ENCODE results near the gene OBSL1.
A peak's percentile ranks its signal among the peaks of the same experiment; 100 is the strongest.

The OBSL1 gene

GRCh38 chr2:219521066-219521880 is 50.1 kb downstream of the OBSL1 start:
- TF ChIP-seq ZNF274 (IDR thresholded peaks at IDR 0.05; ENCODE audit: low read depth, low read length) (no peak), YY1 (IDR thresholded peaks at IDR 0.05; ENCODE audit: insufficient read depth, insufficient read length) (no peak), SUZ12 (IDR thresholded peaks at IDR 0.05; ENCODE audit: extremely low read depth, insufficient read depth, insufficient read length) (no peak)
- Histone ChIP-seq H3K9me3 (ENCODE audit: insufficient read depth, low read length) (no peaks in the 10 kb centered on the region), H3K27me3 (ENCODE audit: insufficient read depth, insufficient read length) (peaks cover 33% of the 10 kb centered on the region), H3K4me1 (ENCODE audit: insufficient read depth, insufficient read length) (peaks cover 16% of the 10 kb centered on the region), H3K9ac (ENCODE audit: insufficient read length, low read depth) (peak overlapping the region; percentile 73), H3K4me3 (ENCODE audit: insufficient read length, low read depth) (no peak overlapping the region), H3K36me3 (ENCODE audit: insufficient read depth, insufficient read length, low read length) (no peaks in the 10 kb centered on the region)
- peak; percentile 74 for DNase-seq (ENCODE audit: low read depth, low spot score)

GRCh38 chr2:219520079-219520478 is 51.3 kb downstream of the OBSL1 start:
- no peaks in the 10 kb centered on the region for H3K36me3 ChIP-seq (ENCODE audit: insufficient read depth, insufficient read length, low read length)
- H3K27me3 ChIP-seq (ENCODE audit: insufficient read depth, insufficient read length), result peaks cover 40% of the 10 kb centered on the region
- H3K9me3 ChIP-seq (ENCODE audit: insufficient read depth, low read length), result no peaks in the 10 kb centered on the region
- TF ChIP-seq SUZ12 (IDR thresholded peaks at IDR 0.05; ENCODE audit: extremely low read depth, insufficient read depth, insufficient read length) (no peak), ZNF274 (IDR thresholded peaks at IDR 0.05; ENCODE audit: low read depth, low read length) (no peak)
- no peak for DNase-seq (ENCODE audit: low read depth, low spot score)
- no peak overlapping the region for H3K4me3 ChIP-seq (ENCODE audit: insufficient read length, low read depth)
- H3K9ac ChIP-seq (ENCODE audit: insufficient read length, low read depth), result no peak overlapping the region
- peaks cover 13% of the 10 kb centered on the region for H3K4me1 ChIP-seq (ENCODE audit: insufficient read depth, insufficient read length)

- Histone ChIP-seq H3K9me3 (ENCODE audit: insufficient read depth, low read length) (no peaks in the 10 kb centered on the region), H3K4me3 (ENCODE audit: insufficient read length, low read depth) (no peak overlapping the region), H3K36me3 (ENCODE audit: insufficient read depth, insufficient read length, low read length) (no peaks in the 10 kb centered on the region), H3K4me1 (ENCODE audit: insufficient read depth, insufficient read length) (peaks cover 13% of the 10 kb centered on the region), H3K27me3 (ENCODE audit: insufficient read depth, insufficient read length) (peaks cover 41% of the 10 kb centered on the region), H3K9ac (ENCODE audit: insufficient read length, low read depth) (no peak overlapping the region)
- TF ChIP-seq SUZ12 (IDR thresholded peaks at IDR 0.05; ENCODE audit: extremely low read depth, insufficient read depth, insufficient read length) (no peak), YY1 (IDR thresholded peaks at IDR 0.05; ENCODE audit: insufficient read depth, insufficient read length) (no peak), ZNF274 (IDR thresholded peaks at IDR 0.05; ENCODE audit: low read depth, low read length) (no peak)
- no peak for DNase-seq (ENCODE audit: low read depth, low spot score)
These were observed 51.8 kb downstream of the OBSL1 start for GRCh38 chr2:219519526-219519916.

GRCh38 chr2:219517954-219518778 is 53.2 kb downstream of the OBSL1 start:
- H3K9me3 ChIP-seq (ENCODE audit: insufficient read depth, low read length), result no peaks in the 10 kb centered on the region
- TF ChIP-seq SUZ12 (IDR thresholded peaks at IDR 0.05; ENCODE audit: extremely low read depth, insufficient read depth, insufficient read length) (no peak), YY1 (IDR thresholded peaks at IDR 0.05; ENCODE audit: insufficient read depth, insufficient read length) (no peak), ZNF274 (IDR thresholded peaks at IDR 0.05; ENCODE audit: low read depth, low read length) (no peak)
- H3K9ac ChIP-seq (ENCODE audit: insufficient read length, low read depth), result no peak overlapping the region
- no peak overlapping the region for H3K4me3 ChIP-seq (ENCODE audit: insufficient read length, low read depth)
- DNase-seq (ENCODE audit: low read depth, low spot score), result no peak
- no peaks in the 10 kb centered on the region for H3K36me3 ChIP-seq (ENCODE audit: insufficient read depth, insufficient read length, low read length)
- peaks cover 55% of the 10 kb centered on the region for H3K27me3 ChIP-seq (ENCODE audit: insufficient read depth, insufficient read length)
- H3K4me1 ChIP-seq (ENCODE audit: insufficient read depth, insufficient read length), result peaks cover 16% of the 10 kb centered on the region

- Histone ChIP-seq H3K9ac (ENCODE audit: insufficient read length, low read depth) (no peak overlapping the region), H3K36me3 (ENCODE audit: insufficient read depth, insufficient read length, low read length) (no peaks in the 10 kb centered on the region), H3K27me3 (ENCODE audit: insufficient read depth, insufficient read length) (peaks cover 68% of the 10 kb centered on the region), H3K9me3 (ENCODE audit: insufficient read depth, low read length) (no peaks in the 10 kb centered on the region), H3K4me3 (ENCODE audit: insufficient read length, low read depth) (no peak overlapping the region), H3K4me1 (ENCODE audit: insufficient read depth, insufficient read length) (peaks cover 26% of the 10 kb centered on the region)
- TF ChIP-seq ZNF274 (IDR thresholded peaks at IDR 0.05; ENCODE audit: low read depth, low read length), result no peak
- no peak for TF ChIP-seq SUZ12 (IDR thresholded peaks at IDR 0.05; ENCODE audit: extremely low read depth, insufficient read depth, insufficient read length)
- no peak for TF ChIP-seq YY1 (IDR thresholded peaks at IDR 0.05; ENCODE audit: insufficient read depth, insufficient read length)
- no peak for DNase-seq (ENCODE audit: low read depth, low spot score)
These were observed 54.5 kb downstream of the OBSL1 start for GRCh38 chr2:219516888-219517287.

GRCh38 chr2:219515874-219516629 is 55.3 kb downstream of the OBSL1 start:
- no peaks in the 10 kb centered on the region for H3K36me3 ChIP-seq (ENCODE audit: insufficient read depth, insufficient read length, low read length)
- DNase-seq (ENCODE audit: low read depth, low spot score), result no peak
- H3K4me1 ChIP-seq (ENCODE audit: insufficient read depth, insufficient read length), result peaks cover 28% of the 10 kb centered on the region
- H3K9me3 ChIP-seq (ENCODE audit: insufficient read depth, low read length), result no peaks in the 10 kb centered on the region
- no peak overlapping the region for H3K9ac ChIP-seq (ENCODE audit: insufficient read length, low read depth)
- TF ChIP-seq SUZ12 (IDR thresholded peaks at IDR 0.05; ENCODE audit: extremely low read depth, insufficient read depth, insufficient read length) (no peak), ZNF274 (IDR thresholded peaks at IDR 0.05; ENCODE audit: low read depth, low read length) (no peak), YY1 (IDR thresholded peaks at IDR 0.05; ENCODE audit: insufficient read depth, insufficient read length) (no peak)
- no peak overlapping the region for H3K4me3 ChIP-seq (ENCODE audit: insufficient read length, low read depth)
- H3K27me3 ChIP-seq (ENCODE audit: insufficient read depth, insufficient read length), result peaks cover 70% of the 10 kb centered on the region
